HFFc6 (cell line): Measurements from ENCODE around the gene CYLD. TPM values are rescaled to one million over a fixed set of nuclear protein-coding genes. Genes with fewer than 3 reads are reported as not detected.

Experiments used
- DNase-seq: peaks from one replicate; pipeline ENCODE4 v3.0.0-alpha.2; 2018
- H3K27ac Mint-ChIP-seq: 2 replicates; pipeline ENCODE4 v1.8.0; 2020; ENCODE audit warnings: mild to moderate bottlenecking, mixed read lengths
- H3K27me3 Mint-ChIP-seq: 2 replicates; pipeline ENCODE4 v1.8.0; 2021; ENCODE audit warnings: mild to moderate bottlenecking, moderate library complexity, mixed read lengths; ENCODE audit not compliant: insufficient read depth
- H3K36me3 Mint-ChIP-seq: 2 replicates; pipeline ENCODE4 v1.8.0; 2021; ENCODE audit warnings: low read depth, mixed read lengths
- H3K4me1 Mint-ChIP-seq: 2 replicates; pipeline ENCODE4 v1.8.0; 2020; ENCODE audit warnings: low read depth, mixed read lengths
- H3K4me3 Mint-ChIP-seq: 2 replicates; pipeline ENCODE4 v1.8.0; 2020; ENCODE audit warnings: mild to moderate bottlenecking, moderate library complexity, mixed read lengths
- H3K9me3 Mint-ChIP-seq: 2 replicates; pipeline ENCODE4 v1.8.0; 2020; ENCODE audit warnings: mild to moderate bottlenecking, mixed read lengths
- CTCF ChIP-seq: fragments of 200-600 bp; sonication (generic); IDR thresholded peaks from 2 replicates; pipeline ENCODE4 v1.5.0; 2021; ENCODE audit warnings: antibody characterized with exemption, mild to moderate bottlenecking
- total RNA-seq, 6 experiments: library from RNA; stranded (reverse); fragmentation: NEBNext Ultra II Directional; extraction: Animal tissue kit (Norgen Biotek cat#: 25700); gene quantifications; 2 replicates in 1 of 6; 3 replicates in 5 of 6; pipeline ENCODE4 v1.2.3, GENCODE V29; 2021

The CYLD gene
- total RNA-seq, 6 experiments from 2014 or later: 39.4 to 52.7 (median 43.4) TPM

GRCh38 chr16:50820225-50820624, 78.3 kb downstream of the CYLD start:
- H3K4me3 Mint-ChIP-seq: no peak overlapping the region
- peaks cover 26% of the 10 kb centered on the region for H3K27me3 Mint-ChIP-seq
- TF ChIP-seq CTCF: no peak

GRCh38 chr16:50821586-50821985, 79.7 kb downstream of the CYLD start:
- H3K27me3 Mint-ChIP-seq: peaks cover 23% of the 10 kb centered on the region
- H3K4me1 Mint-ChIP-seq: no peaks in the 10 kb centered on the region
- H3K36me3 Mint-ChIP-seq: no peaks in the 10 kb centered on the region
- no peaks in the 10 kb centered on the region for H3K9me3 Mint-ChIP-seq
- DNase-seq: peak; percentile 16
- peak; percentile 53 for TF ChIP-seq CTCF
- no peak overlapping the region for H3K4me3 Mint-ChIP-seq
- H3K27ac Mint-ChIP-seq: no peak overlapping the region

More at GRCh38 chr16:50820225-50820624, 78.3 kb downstream of the CYLD start:
- no peaks in the 10 kb centered on the region for H3K4me1 Mint-ChIP-seq
- no peak overlapping the region for H3K27ac Mint-ChIP-seq
- no peaks in the 10 kb centered on the region for H3K9me3 Mint-ChIP-seq
- H3K36me3 Mint-ChIP-seq: no peaks in the 10 kb centered on the region
- no peak for DNase-seq

- TF ChIP-seq CTCF: no peak
- no peak overlapping the region for H3K27ac Mint-ChIP-seq
- no peaks in the 10 kb centered on the region for H3K36me3 Mint-ChIP-seq
- DNase-seq: no peak
- H3K9me3 Mint-ChIP-seq: no peaks in the 10 kb centered on the region
- H3K4me1 Mint-ChIP-seq: no peaks in the 10 kb centered on the region
- peaks cover 17% of the 10 kb centered on the region for H3K27me3 Mint-ChIP-seq
- no peak overlapping the region for H3K4me3 Mint-ChIP-seq
Measured at GRCh38 chr16:50822671-50823070, 80.8 kb downstream of the CYLD start.

GRCh38 chr16:50826797-50827316, 85.0 kb downstream of the CYLD start:
- no peaks in the 10 kb centered on the region for H3K9me3 Mint-ChIP-seq
- no peak overlapping the region for H3K27ac Mint-ChIP-seq
- no peaks in the 10 kb centered on the region for H3K36me3 Mint-ChIP-seq
- H3K4me3 Mint-ChIP-seq: no peak overlapping the region
- H3K4me1 Mint-ChIP-seq: no peaks in the 10 kb centered on the region
- H3K27me3 Mint-ChIP-seq: peaks cover 8% of the 10 kb centered on the region
- TF ChIP-seq CTCF: no peak
- DNase-seq: no peak

GRCh38 chr16:50828164-50828702, 86.3 kb downstream of the CYLD start:
- H3K4me1 Mint-ChIP-seq: no peaks in the 10 kb centered on the region
- no peak overlapping the region for H3K27ac Mint-ChIP-seq
- H3K4me3 Mint-ChIP-seq: no peak overlapping the region
- H3K9me3 Mint-ChIP-seq: no peaks in the 10 kb centered on the region
- H3K27me3 Mint-ChIP-seq: peaks cover 12% of the 10 kb centered on the region
- no peaks in the 10 kb centered on the region for H3K36me3 Mint-ChIP-seq
- TF ChIP-seq CTCF: no peak
- no peak for DNase-seq
